SU-DHL-6 (cell line): ENCODE results near the gene SLC3A2.

Experiments
- H2AFZ ChIP-seq: fragments of 200-600 bp; sonication (generic); 2 replicates; pipeline ENCODE4 v1.6.1; 2014; ENCODE audit warnings: low read depth, mild to moderate bottlenecking, moderate library complexity, mixed read lengths, antibody characterized with exemption, low read length; ENCODE audit not compliant: severe bottlenecking
- H3F3A ChIP-seq: fragments of 200-600 bp; shearing (Covaris generic); 2 replicates; pipeline ENCODE4 v1.6.0; 2016; ENCODE audit warnings: antibody characterized with exemption, mild to moderate bottlenecking; ENCODE audit not compliant: insufficient read depth
- H3K27ac ChIP-seq: fragments of 200-600 bp; sonication (generic); 2 replicates; pipeline ENCODE4 v1.5.1; 2016; ENCODE audit warnings: low read depth, mild to moderate bottlenecking, low read length, moderate library complexity, mixed read lengths
- H3K27me3 ChIP-seq: fragments of 200-600 bp; sonication (generic), shearing (Covaris generic); 2 replicates; pipeline ENCODE4 v1.6.0; 2014; ENCODE audit warnings: mild to moderate bottlenecking, low read length
- H3K36me3 ChIP-seq: fragments of 200-600 bp; sonication (generic); 2 replicates; pipeline ENCODE4 v1.6.1; 2014; ENCODE audit warnings: mild to moderate bottlenecking, low read length, mixed read lengths
- H3K4me2 ChIP-seq: fragments of 300-600, 200-600 bp; shearing (Covaris generic), sonication (generic); 2 replicates; pipeline ENCODE4 v1.6.0; 2014; ENCODE audit warnings: low read length, low read depth, mild to moderate bottlenecking; ENCODE audit not compliant: poor library complexity, severe bottlenecking
- H3K4me3 ChIP-seq: fragments of 200-600 bp; sonication (generic); 2 replicates; pipeline ENCODE4 v1.5.1; 2014; ENCODE audit warnings: antibody characterized with exemption, low read length, mild to moderate bottlenecking, mixed read lengths; ENCODE audit not compliant: insufficient read depth, poor library complexity, severe bottlenecking
- H3K79me2 ChIP-seq: fragments of 200-600 bp; sonication (generic); 2 replicates; pipeline ENCODE4 v1.6.1; 2014; ENCODE audit warnings: mild to moderate bottlenecking, low read length, moderate library complexity; ENCODE audit not compliant: insufficient read depth
- H3K9ac ChIP-seq: fragments of 200-600 bp; sonication (generic); 2 replicates; pipeline ENCODE4 v1.7.0; 2014; ENCODE audit warnings: mild to moderate bottlenecking, low read length
- H3K9me2 ChIP-seq: fragments of 200-600 bp; sonication (generic); replicated peaks from 2 replicates; pipeline ENCODE4 v1.6.1; 2014; ENCODE audit warnings: low read length; ENCODE audit not compliant: insufficient read depth
- H3K9me3 ChIP-seq: fragments of 200-600 bp; sonication (generic); 2 replicates; pipeline ENCODE4 v1.6.1; 2014; ENCODE audit warnings: low read length, mixed read lengths; ENCODE audit not compliant: insufficient read depth
- H4K20me1 ChIP-seq: fragments of 200-600 bp; sonication (generic); 2 replicates; pipeline ENCODE4 v1.6.1; 2014; ENCODE audit warnings: low read depth, mild to moderate bottlenecking, antibody characterized with exemption, low read length, moderate library complexity, mixed read lengths
- EZH2phosphoT487 ChIP-seq: fragments of 200-600 bp; sonication (generic), shearing (Covaris generic); conservative IDR thresholded peaks from 2 replicates; pipeline ENCODE4 v1.6.1; 2018; ENCODE audit warnings: mild to moderate bottlenecking, antibody characterized with exemption, low read length, moderate library complexity, mixed read lengths
- TF ChIP-seq, protein P1 (sequence below): fragments of 200-600 bp; sonication (generic); IDR thresholded peaks from one replicate; pipeline ENCODE4 v1.5.1; 2017; ENCODE audit warnings: antibody characterized with exemption, mild to moderate bottlenecking, low read length, moderate library complexity; ENCODE audit not compliant: insufficient read depth, poor library complexity, severe bottlenecking

SLC3A2 gene

DNA sequence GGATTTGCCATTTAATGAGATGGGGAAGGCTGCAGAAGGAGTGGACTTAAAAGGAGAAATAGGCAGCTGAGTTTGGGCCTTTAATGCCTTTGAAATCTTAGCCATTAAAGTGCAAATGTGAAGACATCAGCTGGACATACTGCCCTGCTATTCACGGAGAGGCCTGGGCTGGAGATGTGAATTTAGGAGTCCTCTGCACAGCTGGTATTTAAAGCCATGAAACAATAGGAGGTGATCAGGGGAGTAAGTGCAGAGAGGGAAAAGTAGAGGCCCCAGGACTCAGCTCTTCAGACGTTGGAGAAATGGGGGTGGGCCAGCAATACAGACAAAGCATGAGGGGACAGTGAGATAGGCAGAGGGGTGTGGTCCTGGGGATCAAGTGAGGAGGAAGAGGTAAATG is 16.6 kb downstream of the SLC3A2 start:
- Histone ChIP-seq H3K9ac (no peak overlapping the region), H4K20me1 (no peaks in the 10 kb centered on the region), H3K9me3 (no peaks in the 10 kb centered on the region), H3K36me3 (no peaks in the 10 kb centered on the region), H3K4me2 (no peak overlapping the region), H3K4me3 (no peak overlapping the region), H2AFZ (no peak overlapping the region), H3K79me2 (no peaks in the 10 kb centered on the region), H3K9me2 (no peaks in the 10 kb centered on the region), H3F3A (no peaks in the 10 kb centered on the region), H3K27me3 (no peaks in the 10 kb centered on the region), H3K27ac (no peak overlapping the region)
- TF ChIP-seq, protein P1, sequence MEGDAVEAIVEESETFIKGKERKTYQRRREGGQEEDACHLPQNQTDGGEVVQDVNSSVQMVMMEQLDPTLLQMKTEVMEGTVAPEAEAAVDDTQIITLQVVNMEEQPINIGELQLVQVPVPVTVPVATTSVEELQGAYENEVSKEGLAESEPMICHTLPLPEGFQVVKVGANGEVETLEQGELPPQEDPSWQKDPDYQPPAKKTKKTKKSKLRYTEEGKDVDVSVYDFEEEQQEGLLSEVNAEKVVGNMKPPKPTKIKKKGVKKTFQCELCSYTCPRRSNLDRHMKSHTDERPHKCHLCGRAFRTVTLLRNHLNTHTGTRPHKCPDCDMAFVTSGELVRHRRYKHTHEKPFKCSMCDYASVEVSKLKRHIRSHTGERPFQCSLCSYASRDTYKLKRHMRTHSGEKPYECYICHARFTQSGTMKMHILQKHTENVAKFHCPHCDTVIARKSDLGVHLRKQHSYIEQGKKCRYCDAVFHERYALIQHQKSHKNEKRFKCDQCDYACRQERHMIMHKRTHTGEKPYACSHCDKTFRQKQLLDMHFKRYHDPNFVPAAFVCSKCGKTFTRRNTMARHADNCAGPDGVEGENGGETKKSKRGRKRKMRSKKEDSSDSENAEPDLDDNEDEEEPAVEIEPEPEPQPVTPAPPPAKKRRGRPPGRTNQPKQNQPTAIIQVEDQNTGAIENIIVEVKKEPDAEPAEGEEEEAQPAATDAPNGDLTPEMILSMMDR = no peak
- TF ChIP-seq EZH2phosphoT487 = no peak

DNA sequence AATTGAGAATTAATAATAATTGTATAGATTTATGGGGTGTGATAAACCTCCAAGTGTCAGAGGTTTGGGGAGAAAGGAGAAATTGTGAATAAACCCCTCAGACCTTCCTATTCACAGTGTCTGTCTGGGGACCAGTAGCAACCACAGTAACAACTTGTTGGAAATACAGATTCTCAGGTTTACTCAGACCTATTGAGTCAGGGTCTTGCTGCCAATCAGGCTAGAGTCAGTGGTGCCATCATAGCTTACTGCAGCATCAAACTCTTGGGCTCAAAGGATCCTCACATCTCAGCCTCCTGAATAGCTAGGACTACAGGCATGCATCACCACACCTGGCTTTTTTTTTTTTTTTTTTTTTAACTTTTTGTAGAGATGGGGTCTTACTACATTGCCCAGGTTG is 17.3 kb downstream of the SLC3A2 start:
- Histone ChIP-seq H3K27me3 (no peaks in the 10 kb centered on the region), H3K9me3 (no peaks in the 10 kb centered on the region), H4K20me1 (no peaks in the 10 kb centered on the region), H3F3A (no peaks in the 10 kb centered on the region), H3K4me3 (no peak overlapping the region), H2AFZ (no peak overlapping the region), H3K9me2 (no peaks in the 10 kb centered on the region), H3K79me2 (no peaks in the 10 kb centered on the region), H3K9ac (no peak overlapping the region), H3K27ac (no peak overlapping the region), H3K4me2 (no peak overlapping the region), H3K36me3 (no peaks in the 10 kb centered on the region)
- TF ChIP-seq, protein P1 = no peak
- no peak for TF ChIP-seq EZH2phosphoT487

DNA sequence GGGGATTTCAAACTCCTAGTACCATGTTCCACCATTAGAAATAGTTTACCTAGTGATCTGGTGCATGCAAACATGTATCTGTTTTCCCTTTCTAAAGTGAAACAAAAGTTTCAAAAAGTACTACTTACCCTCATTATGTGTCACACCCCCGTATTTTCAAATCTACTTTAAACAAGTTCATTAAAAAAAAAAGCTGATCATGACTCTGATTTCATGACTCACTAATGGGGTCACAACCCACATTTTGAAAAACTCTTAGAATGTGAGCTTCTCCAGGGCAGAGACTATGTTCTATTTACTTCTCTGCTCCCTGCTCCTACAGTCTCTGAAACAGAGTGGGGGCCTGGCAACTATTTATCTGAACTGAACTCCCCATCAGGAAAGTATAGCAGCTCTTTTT is 22.2 kb downstream of the SLC3A2 start:
- Histone ChIP-seq H3K9me2 (no peaks in the 10 kb centered on the region), H3F3A (no peaks in the 10 kb centered on the region), H3K27me3 (no peaks in the 10 kb centered on the region), H3K27ac (no peak overlapping the region), H3K4me3 (no peak overlapping the region), H3K79me2 (no peaks in the 10 kb centered on the region), H3K4me2 (no peak overlapping the region), H2AFZ (no peak overlapping the region), H3K9ac (no peak overlapping the region), H4K20me1 (no peaks in the 10 kb centered on the region), H3K36me3 (no peaks in the 10 kb centered on the region), H3K9me3 (no peaks in the 10 kb centered on the region)
- TF ChIP-seq, protein P1 = no peak
- TF ChIP-seq EZH2phosphoT487 = no peak

DNA sequence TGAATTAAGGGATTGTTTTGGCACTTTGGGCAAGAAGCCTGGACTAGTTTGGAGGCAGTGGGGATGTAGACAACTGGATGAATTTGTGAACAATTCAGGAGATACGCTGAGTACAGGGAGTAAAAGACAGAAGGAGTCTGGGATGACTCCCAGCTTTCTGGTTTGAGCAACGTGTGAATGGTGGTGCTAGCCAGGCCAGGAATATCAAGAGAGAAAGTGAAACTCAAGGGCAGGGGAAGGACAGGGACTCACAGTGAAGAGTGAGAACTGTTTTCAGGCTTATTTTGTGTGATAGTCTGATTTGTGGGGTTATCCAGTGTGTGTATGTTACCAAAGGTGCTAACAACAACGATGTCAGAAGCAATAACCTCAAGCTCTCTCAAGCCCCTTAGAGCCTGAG is 24.6 kb downstream of the SLC3A2 start:
- no peak overlapping the region for H3K9ac ChIP-seq

More for the DNA sequence above, 24.6 kb downstream of the SLC3A2 start:
- no peak overlapping the region for H3K4me3 ChIP-seq
- H2AFZ ChIP-seq = no peak overlapping the region
- no peaks in the 10 kb centered on the region for H3K9me2 ChIP-seq
- no peaks in the 10 kb centered on the region for H3F3A ChIP-seq
- H3K4me2 ChIP-seq = no peak overlapping the region
- no peaks in the 10 kb centered on the region for H3K79me2 ChIP-seq
- H4K20me1 ChIP-seq = no peaks in the 10 kb centered on the region
- TF ChIP-seq, protein P1 = no peak
- TF ChIP-seq EZH2phosphoT487 = no peak
- no peak overlapping the region for H3K27ac ChIP-seq
- H3K36me3 ChIP-seq = no peaks in the 10 kb centered on the region
- H3K9me3 ChIP-seq = no peaks in the 10 kb centered on the region
- H3K27me3 ChIP-seq = no peaks in the 10 kb centered on the region
